Hematopoietic multipotent progenitor cell treated with erythropoietin and hydrocortisone succinate and interleukin-3 and kit ligand, for 6 days (in vitro differentiated cells): ENCODE measurements around the gene UNK.

ENCODE experiments used
- DNase-seq: peaks from one replicate; pipeline ENCODE4 v3.0.0-alpha.2; 2015

Gene UNK

GRCh38 chr17:75784473-75785015 is at the start of gene UNK:
Gene UNK, plus strand, starts transcription at chr17:75784806. Its CDS starts 75 bp downstream, at chr17:75784881.
- DNase-seq, result peak; percentile 100

GRCh38 chr17:75736173-75736835 is 48.3 kb upstream of the UNK start:
- DNase-seq, result no peak

- no peak for DNase-seq
Observed at GRCh38 chr17:75737133-75737962, 47.3 kb upstream of the UNK start.

- DNase-seq, result peak; percentile 71
Observed at GRCh38 chr17:75738218-75738802, 46.3 kb upstream of the UNK start.

GRCh38 chr17:75739174-75739573 is 45.4 kb upstream of the UNK start:
- DNase-seq, result no peak

- no peak for DNase-seq
Observed at GRCh38 chr17:75739801-75740200, 44.8 kb upstream of the UNK start.

GRCh38 chr17:75740215-75740614 is 44.4 kb upstream of the UNK start:
- no peak for DNase-seq

GRCh38 chr17:75740631-75741077 is 44.0 kb upstream of the UNK start:
- no peak for DNase-seq

- DNase-seq, result no peak
Observed at GRCh38 chr17:75742337-75742736, 42.3 kb upstream of the UNK start.

GRCh38 chr17:75743625-75744206 is 40.9 kb upstream of the UNK start:
- no peak for DNase-seq

GRCh38 chr17:75748706-75749105 is 35.9 kb upstream of the UNK start:
- no peak for DNase-seq

- DNase-seq, result peak; percentile 92
Observed at GRCh38 chr17:75749545-75750389, 34.8 kb upstream of the UNK start.

- DNase-seq, result no peak
Observed at GRCh38 chr17:75750661-75751423, 33.8 kb upstream of the UNK start.

GRCh38 chr17:75751676-75752404 is 32.8 kb upstream of the UNK start:
- no peak for DNase-seq

GRCh38 chr17:75752405-75752709 is 32.2 kb upstream of the UNK start:
- no peak for DNase-seq

- peak; percentile 47 for DNase-seq
Observed at GRCh38 chr17:75752802-75753513, 31.6 kb upstream of the UNK start.

GRCh38 chr17:75753514-75754377 is 30.9 kb upstream of the UNK start:
- DNase-seq, result peak; percentile 84

- DNase-seq, result no peak
Observed at GRCh38 chr17:75754378-75755204, 30.0 kb upstream of the UNK start.
